M059J (cell line): ENCODE results near the gene LY6G5C. TPM values are rescaled to one million over a fixed set of nuclear protein-coding genes. Genes with fewer than 3 reads are reported as not detected.
A peak's percentile ranks its signal among the peaks of the same experiment; 100 is the strongest.

Experiments
- DNase-seq: peaks from one replicate; pipeline ENCODE4 v3.0.0-alpha.2; 2012; ENCODE audit warnings: low read depth
- total RNA-seq: library from RNA; depleted of rRNA; stranded (reverse); fragments of >200 nt; shearing (Covaris generic); gene quantifications from 2 replicates; pipeline ENCODE4 v1.2.3, GENCODE V29; 2014; rRNA removed

Gene LY6G5C, protein sequence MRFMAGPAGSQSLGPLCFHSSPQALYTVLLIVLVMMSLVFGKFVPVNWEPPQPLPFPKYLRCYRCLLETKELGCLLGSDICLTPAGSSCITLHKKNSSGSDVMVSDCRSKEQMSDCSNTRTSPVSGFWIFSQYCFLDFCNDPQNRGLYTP
- total RNA-seq, result 2.0 and 2.5 TPM in 2 replicates

- DNase-seq, result peak; percentile 93
Observed at GRCh38 chr6:31680226-31681134, at the start of gene LY6G5C. Gene LY6G5C, minus strand, starts transcription at chr6:31681067. Its CDS starts 694 bp downstream, at chr6:31680373.

- DNase-seq, result peak; percentile 89
Observed at GRCh38 chr6:31729979-31730630, 49.2 kb upstream of the LY6G5C start.

GRCh38 chr6:31729515-31729978 lies 48.7 kb upstream of the LY6G5C start:
- peak; percentile 92 for DNase-seq

DNA sequence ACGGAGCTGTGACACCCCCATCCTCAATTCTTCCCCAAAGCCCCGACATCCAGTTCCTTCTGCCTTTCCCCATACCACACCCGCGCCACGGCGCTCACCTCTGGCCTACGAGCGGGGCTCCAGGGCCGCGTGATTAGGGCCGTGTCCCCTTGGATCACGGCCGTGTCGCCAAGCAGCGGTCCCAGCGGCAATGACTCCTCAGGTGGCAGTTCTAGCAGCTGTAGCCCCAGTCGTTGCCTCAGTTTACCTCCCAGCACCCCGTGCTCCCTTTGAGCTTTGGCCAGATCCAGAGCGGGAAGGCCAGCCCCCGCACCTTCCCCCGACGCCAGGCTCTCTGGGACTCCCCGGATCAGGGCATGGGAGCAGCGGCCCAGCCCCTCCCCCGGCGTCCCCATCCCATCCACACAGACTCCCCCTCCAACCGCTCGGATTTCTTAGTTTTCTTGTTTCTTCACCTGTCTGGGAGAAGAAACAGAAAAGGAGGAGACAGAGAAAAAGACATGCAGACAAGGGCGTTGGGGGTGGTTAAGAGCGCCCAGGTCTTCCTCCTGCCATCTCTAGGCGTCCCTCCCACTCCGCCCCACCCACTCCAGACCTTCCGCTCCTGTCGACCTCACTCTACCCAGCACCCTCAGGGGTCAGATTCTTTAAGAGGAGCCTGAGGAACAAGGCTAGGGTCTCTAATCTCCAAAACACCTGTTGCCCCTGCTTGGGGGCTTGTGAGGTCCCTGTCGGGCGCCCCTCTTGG lies 48.1 kb upstream of the LY6G5C start, which contains the start of gene DDAH2:
Gene DDAH2 (minus strand): TSS at position 533 of the 748 bp plus-strand sequence. CDS start 138 bp downstream, at position 395.
- no peak for DNase-seq

DNA sequence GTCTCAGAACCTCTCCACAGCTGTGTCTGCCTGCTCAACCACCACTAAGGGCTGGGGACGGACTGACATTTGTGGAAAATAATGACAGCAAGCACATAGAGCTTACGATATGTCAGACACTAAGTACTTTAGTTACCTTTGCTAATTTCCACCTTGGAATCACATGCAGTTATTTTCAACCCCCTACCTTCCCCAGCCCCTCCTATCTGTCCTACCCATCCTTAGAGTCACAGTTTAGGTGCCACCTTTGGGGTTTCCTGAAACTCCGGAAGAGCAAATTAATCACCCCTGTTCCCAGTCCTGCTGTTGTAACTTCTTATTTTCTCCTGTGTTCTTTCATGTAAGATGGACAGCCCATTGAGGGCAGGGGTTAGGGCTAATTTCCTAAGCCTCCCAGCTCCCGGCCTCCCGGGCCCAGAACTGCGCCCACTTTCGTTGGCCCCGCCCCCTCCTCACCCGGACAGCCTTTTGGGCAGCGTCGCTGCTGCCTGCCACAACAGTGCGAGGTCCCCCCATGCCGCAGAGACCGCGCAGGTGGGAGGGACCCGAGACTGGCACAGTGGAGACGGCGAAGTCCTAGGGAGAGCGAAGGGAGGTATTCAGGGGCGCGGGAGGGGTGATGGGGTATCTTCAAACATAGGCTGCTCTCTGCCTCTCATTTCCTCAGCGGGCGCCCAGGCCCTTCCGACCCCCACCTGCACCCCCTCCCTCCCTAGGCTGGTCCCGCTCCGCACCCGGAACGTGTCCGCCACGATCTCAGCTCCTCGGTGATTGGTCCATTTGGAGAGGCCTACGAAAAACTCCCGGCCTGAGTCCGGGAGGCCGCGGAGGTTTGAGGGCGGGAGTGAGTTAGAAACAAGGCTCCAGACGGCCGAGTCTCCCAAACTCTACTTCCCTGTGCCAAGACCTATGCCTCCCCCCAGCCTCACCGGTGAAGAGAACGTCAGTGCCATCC lies 47.1 kb upstream of the LY6G5C start:
- no peak for DNase-seq

- DNase-seq, result no peak
Observed at GRCh38 chr6:31727034-31727716, 46.3 kb upstream of the LY6G5C start.

DNA sequence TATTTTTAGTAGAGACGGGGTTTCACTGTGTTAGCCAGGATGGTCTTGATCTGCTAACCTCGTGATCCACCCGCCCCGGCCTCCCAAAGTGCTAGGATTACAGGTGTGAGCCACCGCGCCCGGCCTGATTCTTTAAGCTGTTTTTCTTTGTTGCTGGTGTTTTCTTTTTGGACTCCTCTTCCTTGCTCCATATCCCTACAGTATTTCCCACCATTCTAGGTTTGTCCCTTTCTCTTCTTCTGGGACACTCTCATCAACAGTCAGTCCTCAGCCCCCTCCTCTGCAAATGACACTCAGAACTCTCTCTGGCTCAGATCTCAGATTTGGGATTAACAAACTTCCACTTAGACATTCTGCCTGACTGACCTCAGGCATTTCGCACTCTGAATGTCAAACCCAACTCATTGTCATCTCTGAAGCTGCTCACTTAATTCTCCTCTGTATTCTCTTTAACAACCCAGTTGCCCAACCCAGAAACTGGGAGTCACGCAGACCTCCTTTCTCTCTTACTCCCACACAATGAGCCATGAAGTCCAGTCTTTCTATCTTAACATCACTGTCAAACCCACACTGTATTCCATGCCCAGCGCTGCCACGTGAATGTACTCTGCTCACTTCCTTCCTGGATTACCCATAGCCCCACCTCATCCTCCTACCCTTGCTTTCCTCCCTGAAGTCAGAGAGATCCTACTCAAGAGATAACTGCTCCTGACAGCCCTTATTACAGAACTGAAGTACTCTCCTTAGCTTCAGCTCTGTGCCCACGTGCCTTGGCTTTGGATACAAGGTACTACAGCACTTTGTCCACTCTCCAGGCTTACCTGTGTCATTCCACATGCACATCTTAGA lies 44.9 kb upstream of the LY6G5C start:
- DNase-seq, result no peak

GRCh38 chr6:31723980-31724691 lies 43.3 kb upstream of the LY6G5C start:
- DNase-seq, result no peak

- no peak for DNase-seq
Observed at GRCh38 chr6:31723245-31723979, 42.5 kb upstream of the LY6G5C start, which contains the start of gene MPIG6B. Gene MPIG6B, plus strand, starts transcription at chr6:31723373. Its CDS starts 11 bp downstream, at chr6:31723384.

DNA sequence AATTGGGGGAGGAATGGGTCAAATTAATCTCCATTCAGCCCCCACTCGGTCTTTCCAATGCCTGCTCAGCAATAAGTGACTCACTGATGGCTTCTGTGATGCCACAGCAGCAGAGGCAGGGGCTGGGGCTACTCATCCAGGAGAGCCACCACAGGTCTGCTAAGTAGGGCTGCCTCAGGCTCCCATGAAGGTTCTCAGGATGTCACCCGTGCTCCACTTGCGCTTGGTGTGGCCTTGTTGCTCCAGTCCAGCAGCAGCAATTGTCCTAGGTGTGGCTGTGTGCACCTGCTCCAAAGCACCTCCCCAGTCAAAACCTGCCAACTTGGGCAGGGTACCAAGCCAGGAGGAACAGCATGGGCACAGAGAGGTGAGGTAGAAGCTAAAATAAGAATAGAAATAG lies 41.3 kb upstream of the LY6G5C start:
- no peak for DNase-seq

- no peak for DNase-seq
Observed at GRCh38 chr6:31721351-31722020, 40.6 kb upstream of the LY6G5C start, which contains the start of gene LY6G6C. Gene LY6G6C, minus strand, starts transcription at chr6:31721746. Its CDS starts 67 bp downstream, at chr6:31721679.

GRCh38 chr6:31720196-31720770 lies 39.4 kb upstream of the LY6G5C start:
- DNase-seq, result no peak

DNA sequence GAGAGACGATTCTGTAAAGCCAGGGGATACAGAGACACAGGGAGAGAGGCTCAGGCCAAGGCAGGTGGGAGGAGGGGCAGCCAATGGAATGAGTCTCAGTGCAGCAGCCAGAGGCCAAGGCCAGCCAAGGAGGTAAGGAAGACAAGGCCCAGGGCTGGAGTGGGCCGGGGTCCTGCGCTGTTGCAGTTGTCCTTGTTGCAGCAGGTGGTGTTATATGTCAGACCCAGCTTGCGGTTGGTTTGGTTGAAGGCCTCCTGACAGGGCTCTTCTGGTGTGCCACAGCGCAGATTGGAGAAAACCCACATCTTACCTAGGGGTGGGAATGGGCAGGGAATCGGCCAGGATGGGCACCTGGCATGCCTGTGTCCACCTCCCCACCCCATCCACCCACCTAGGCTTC lies 38.1 kb upstream of the LY6G5C start:
- no peak for DNase-seq

DNA sequence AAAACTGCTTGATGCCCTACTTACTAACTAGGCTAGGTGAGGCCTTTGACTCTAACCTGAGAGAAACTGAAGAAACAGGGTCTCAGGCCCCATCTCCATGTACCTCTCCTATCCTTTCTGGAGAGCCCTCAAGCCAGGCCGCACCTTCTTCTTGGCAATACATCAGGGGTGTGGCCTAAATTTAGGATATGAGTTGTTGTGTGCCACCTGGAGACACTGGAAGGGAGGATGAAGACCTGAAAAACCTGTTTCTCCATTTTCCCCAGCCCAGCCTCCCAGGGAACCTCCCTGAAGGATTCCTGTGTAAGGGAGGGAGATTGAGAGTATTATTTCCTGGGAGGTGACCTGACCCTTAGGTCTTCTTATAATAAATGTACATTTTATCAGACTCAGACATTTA lies 37.4 kb upstream of the LY6G5C start:
- DNase-seq, result no peak

DNA sequence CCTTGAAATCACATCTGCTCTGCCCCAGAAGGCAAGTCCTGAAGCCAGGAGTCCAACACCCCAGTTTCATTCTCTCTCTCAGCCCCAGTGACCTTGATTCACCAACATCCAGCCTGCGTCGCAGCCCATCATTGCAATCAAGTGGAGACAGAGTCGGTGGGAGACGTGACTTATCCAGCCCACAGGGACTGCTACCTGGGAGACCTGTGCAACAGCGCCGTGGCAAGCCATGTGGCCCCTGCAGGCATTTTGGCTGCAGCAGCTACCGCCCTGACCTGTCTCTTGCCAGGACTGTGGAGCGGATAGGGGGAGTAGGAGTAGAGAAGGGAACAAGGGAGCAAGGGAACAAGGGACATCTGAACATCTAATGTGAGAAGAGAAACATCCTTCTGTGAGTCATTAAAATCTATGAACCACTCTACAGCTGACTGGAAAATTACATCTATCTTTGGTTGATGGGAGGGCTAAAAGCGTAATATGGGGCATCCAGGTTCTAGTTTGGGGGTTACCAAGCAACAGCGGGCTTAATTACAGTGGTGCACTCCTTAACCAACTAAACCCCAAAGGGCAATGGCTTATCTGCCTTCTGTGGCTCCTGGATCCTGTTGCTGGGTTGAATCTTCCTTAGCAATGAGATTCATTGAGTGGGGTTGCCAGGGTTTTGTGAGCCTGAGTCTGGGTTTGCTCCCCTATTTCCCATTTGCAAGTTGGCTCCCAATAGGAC lies 36.8 kb upstream of the LY6G5C start:
- no peak for DNase-seq
